Hematopoietic multipotent progenitor cell (in vitro differentiated cells): ENCODE data around the gene RSU1. TPM values are rescaled to one million over a fixed set of nuclear protein-coding genes. Genes with fewer than 3 reads are reported as not detected.

Source experiments
- DNase-seq, 3 donors: peaks; one replicate each; pipeline ENCODE4 v3.0.0-alpha.2; 2011 to 2015; ENCODE audit warnings: low read depth in 2 of 3, low spot score in 2 of 3
- total RNA-seq: library from RNA; depleted of rRNA; stranded (reverse); fragments of >200 nt; gene quantifications from one replicate; pipeline ENCODE4 v1.2.3, GENCODE V29; 2012

Gene RSU1
- total RNA-seq, 1 donor = 35.5 TPM

DNA sequence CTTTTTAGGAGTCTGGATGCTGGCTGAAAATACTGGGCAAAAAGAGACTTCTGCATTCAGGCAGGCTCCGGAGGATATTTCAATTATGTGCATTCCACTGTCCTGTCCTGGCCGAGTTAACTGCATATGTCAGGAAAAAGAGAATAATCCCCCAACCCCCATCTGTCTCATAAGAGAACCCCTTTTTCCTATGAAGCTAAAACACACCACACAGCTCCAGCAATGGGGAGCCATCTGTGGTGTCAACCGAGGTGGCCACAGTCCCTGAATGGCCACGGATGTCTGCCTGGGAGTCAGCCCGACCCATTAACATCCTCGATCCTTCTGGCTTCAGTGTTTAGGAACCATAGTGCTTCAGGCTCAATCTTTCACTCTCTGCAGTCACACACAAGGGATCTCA, 70.4 kb downstream of the RSU1 start:
- DNase-seq = no peak

- DNase-seq = no peak
Measured at GRCh38 chr10:16745061-16745460, 72.2 kb downstream of the RSU1 start.

GRCh38 chr10:16742165-16742960, 74.9 kb downstream of the RSU1 start:
- DNase-seq = no peak

DNA sequence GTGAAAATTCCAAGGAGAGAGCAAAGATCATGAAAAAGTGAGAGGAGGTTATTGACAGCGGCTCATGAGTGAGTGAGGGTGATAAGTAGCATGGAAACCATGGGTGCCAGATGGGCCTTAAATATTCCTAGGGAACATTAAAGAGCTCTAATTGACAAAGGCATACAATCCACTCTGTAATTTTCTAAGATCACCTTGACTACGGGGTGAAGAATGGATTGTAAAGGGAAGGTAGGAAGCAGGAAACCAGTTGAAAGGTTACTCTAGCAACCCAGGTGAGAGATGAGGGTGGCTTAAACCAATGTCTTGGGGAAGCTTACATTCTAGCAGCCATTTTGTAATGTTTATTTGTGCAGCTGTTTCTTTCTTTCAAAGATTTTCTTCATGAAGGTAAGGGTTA, 75.7 kb downstream of the RSU1 start:
- DNase-seq = no peak

- no peak for DNase-seq
Measured at GRCh38 chr10:16737420-16737819, 79.8 kb downstream of the RSU1 start.

DNA sequence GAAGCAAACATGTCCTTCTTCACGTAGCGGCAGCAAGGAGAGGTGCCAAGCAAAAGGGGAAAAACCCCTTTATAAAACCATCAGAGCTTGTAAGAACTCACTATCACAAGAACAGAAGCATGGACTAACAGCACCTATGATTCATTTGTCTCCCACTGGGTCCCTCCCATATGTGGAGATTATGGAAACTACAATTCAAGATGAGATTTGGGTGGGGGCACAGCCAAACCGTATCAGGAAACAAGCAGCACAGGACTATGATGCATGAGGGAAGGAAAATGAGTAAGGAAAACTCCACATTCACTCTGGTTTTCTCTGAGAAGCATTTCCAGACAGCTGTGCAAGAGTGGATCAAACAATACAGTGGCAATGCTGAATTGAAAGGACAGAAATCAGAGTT, 81.6 kb downstream of the RSU1 start:
- DNase-seq = no peak

- no peak for DNase-seq
Measured at GRCh38 chr10:16732376-16732775, 84.8 kb downstream of the RSU1 start.

- no peak for DNase-seq
Measured at GRCh38 chr10:16728266-16728665, 89.0 kb downstream of the RSU1 start.

DNA sequence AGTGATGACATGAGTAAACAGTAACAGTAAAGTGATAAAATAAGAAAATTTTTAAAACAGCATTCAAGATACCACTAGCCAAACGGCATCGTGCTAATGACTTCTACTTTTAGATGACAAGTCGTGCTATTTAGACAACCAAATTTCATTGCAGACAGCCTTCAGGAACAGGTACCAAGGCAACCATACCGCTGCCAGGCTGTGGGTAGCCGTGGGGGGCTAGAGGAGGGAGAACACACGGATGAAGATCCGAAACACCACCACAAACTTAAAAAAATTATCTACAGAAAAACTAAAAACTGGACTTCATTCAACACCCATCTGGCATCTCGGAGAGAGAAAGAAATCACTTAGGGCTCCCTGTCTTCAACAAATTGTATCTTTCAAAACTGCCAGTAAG, 89.6 kb downstream of the RSU1 start:
- DNase-seq = no peak

- no peak for DNase-seq
Measured at GRCh38 chr10:16724509-16724908, 92.7 kb downstream of the RSU1 start.

DNA sequence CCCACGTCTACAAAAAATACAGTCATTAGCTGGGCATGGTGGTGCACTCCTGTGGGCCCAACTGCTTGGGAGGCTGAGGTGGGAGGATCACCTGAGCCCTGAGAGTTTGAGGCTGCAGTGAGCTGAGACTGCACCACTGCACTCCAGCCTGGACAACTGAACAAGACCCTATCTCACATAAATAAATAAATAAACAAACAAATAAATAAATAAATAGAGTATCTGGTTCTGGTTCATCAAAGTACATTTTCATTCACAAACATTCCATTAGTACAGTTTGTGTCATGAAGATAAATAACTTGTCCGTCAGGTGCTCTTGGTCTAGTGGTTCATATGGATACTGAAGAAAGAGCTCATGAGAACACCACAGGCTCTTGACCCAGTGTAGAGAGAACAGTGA, 96.4 kb downstream of the RSU1 start:
- no peak for DNase-seq

DNA sequence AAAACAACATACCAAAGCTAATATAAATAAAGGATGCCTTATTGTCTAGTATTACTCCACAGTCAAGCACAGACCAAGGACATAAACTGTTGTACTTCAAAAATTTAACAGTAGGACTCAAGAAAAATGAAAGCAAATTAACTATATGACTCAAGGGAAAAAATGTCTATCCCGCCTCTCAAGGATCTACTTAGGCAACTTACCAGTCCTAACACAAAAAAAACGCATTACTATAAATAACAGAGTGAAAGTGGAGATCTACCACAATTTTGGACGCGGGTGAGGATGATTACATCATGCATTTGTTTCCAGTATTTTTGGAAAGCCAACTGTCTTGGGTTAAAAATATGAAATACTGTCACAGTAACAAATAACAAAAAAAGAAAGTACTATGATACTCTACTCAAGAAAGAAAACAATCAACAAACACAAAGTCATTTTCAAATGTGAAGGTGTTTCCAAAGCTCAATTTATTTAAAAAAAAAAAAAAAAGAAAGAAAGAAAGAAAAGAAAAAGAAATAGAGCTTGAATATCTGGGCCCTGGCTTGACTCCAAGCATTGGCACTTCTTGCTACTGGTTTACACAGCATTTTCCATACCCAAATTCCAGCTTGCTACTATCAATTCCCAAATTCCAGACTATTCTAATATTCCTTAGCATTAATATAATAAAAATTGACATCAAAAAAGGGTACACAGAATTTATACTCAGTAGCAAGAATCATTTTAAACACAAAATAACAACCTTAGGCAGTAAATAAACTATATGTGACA, 99.4 kb downstream of the RSU1 start:
- no peak for DNase-seq

GRCh38 chr10:16716051-16716450, 101.2 kb downstream of the RSU1 start:
- DNase-seq = no peak

GRCh38 chr10:16713290-16713689, 103.9 kb downstream of the RSU1 start:
- DNase-seq = no peak

GRCh38 chr10:16712883-16713282, 104.3 kb downstream of the RSU1 start:
- DNase-seq = no peak

GRCh38 chr10:16700331-16700730, 116.9 kb downstream of the RSU1 start:
- no peak for DNase-seq

GRCh38 chr10:16699435-16700057, 117.7 kb downstream of the RSU1 start:
- no peak for DNase-seq

- DNase-seq = no peak
Measured at GRCh38 chr10:16698461-16698860, 118.8 kb downstream of the RSU1 start.

GRCh38 chr10:16690417-16690816, 126.8 kb downstream of the RSU1 start:
- DNase-seq = no peak

DNA sequence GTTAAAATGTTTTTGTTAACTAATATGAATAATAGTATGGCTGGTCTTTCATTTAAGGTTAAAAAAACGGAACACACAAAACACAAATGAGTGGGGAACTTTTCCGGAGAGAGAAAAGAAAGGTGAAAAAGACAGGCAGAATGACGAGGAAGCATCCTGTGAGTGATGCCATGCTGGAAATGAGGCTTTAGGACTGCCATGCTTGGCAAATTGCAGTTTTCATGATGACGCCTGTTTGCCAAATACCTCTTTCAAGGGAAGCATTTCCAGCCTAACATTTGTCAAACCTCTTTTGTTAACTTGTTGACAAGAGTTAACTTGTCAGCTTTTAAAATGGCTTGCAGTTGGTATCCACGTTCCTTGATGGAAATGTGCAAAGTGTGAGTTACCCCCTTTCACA, 127.5 kb downstream of the RSU1 start:
- DNase-seq = no peak

GRCh38 chr10:16689227-16689626, 128.0 kb downstream of the RSU1 start:
- DNase-seq = no peak
